Stomach (tissue), 4 donors: Measurements from ENCODE around the gene UBQLN4.
"Not testable (repeated sequence)": the region's sequence is repeated elsewhere in the genome, so short reads cannot be mapped to it uniquely, and the experiment has no call there.

Experiments
- EP300 ChIP-seq: sonication (generic); formaldehyde crosslinking; IDR thresholded peaks from one replicate; pipeline ENCODE4 v1.6.1; 2017; ENCODE audit warnings: antibody characterized with exemption
- POLR2A ChIP-seq, 4 donors: fragments of 450-650 bp; IDR thresholded peaks; one replicate each; pipeline ENCODE4 v1.6.1; 2016; ENCODE audit warnings: antibody characterized with exemption in 4 of 4, control low read depth in 2 of 4, mild to moderate bottlenecking in 1 of 4, moderate library complexity in 1 of 4
- POLR2AphosphoS5 ChIP-seq, 3 donors: sonication (generic); formaldehyde crosslinking; IDR thresholded peaks; one replicate each; pipeline ENCODE4 v1.6.1; 2016; ENCODE audit warnings: antibody characterized with exemption in 3 of 3
- TF ChIP-seq, protein P1 (sequence below), 7 experiments: fragments of 450-650 bp in 4 of 7; fragments of 200-600 bp in 3 of 7; sonication (generic) in 3 of 7; IDR thresholded peaks; one replicate each; pipeline ENCODE4 v1.5.1; 2016 to 2019; ENCODE audit warnings: antibody characterized with exemption in 7 of 7, control low read depth in 2 of 7, mild to moderate bottlenecking in 1 of 7

DNA sequence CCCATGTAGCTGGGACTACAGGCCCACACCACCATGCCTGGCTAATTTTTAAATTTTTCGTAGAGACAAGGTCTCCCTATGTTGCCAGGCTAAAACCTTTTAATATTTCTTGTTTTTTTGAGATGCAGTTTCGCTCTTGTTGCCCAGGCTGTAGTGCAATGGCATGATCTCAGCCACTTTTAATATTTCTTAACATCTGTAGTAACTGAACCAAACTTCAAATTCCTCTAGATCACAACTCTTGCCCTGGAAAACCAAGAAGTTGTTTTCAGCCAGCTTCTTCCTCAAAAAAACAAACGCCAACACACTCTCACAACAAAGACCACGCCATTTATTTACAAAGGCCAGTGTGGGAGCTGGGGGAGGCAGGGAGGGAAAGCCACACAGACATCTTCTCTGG lies 18.6 kb downstream of the UBQLN4 start:
- TF ChIP-seq, protein P1, sequence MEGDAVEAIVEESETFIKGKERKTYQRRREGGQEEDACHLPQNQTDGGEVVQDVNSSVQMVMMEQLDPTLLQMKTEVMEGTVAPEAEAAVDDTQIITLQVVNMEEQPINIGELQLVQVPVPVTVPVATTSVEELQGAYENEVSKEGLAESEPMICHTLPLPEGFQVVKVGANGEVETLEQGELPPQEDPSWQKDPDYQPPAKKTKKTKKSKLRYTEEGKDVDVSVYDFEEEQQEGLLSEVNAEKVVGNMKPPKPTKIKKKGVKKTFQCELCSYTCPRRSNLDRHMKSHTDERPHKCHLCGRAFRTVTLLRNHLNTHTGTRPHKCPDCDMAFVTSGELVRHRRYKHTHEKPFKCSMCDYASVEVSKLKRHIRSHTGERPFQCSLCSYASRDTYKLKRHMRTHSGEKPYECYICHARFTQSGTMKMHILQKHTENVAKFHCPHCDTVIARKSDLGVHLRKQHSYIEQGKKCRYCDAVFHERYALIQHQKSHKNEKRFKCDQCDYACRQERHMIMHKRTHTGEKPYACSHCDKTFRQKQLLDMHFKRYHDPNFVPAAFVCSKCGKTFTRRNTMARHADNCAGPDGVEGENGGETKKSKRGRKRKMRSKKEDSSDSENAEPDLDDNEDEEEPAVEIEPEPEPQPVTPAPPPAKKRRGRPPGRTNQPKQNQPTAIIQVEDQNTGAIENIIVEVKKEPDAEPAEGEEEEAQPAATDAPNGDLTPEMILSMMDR (IDR thresholded peaks at IDR 0.05): not testable (repeated sequence)
- not testable (repeated sequence) for TF ChIP-seq POLR2AphosphoS5 (IDR thresholded peaks at IDR 0.05); POLR2A (IDR thresholded peaks at IDR 0.05); EP300
